Omental fat pad (tissue), 4 donors: Measurements from ENCODE around the gene HVCN1. TPM values are rescaled to one million over a fixed set of nuclear protein-coding genes. Genes with fewer than 3 reads are reported as not detected.
"Not testable (repeated sequence)": the region's sequence is repeated elsewhere in the genome, so short reads cannot be mapped to it uniquely, and the experiment has no call there.

Source experiments
- ATAC-seq: fragments of 150-250 bp; one replicate; pipeline ENCODE4 v1.9.1; 2016; ENCODE audit warnings: mild to moderate bottlenecking, moderate library complexity; ENCODE audit not compliant: low FRiP score
- DNase-seq: peaks from one replicate; pipeline ENCODE4 v3.0.0-alpha.2; 2019; ENCODE audit warnings: low spot score
- total RNA-seq, 4 donors: library from RNA; depleted of rRNA; stranded (reverse); fragments of >200 nt; gene quantifications; one replicate each; pipeline ENCODE4 v1.1.0, GENCODE V29; 2016
- TF ChIP-seq, protein P1 (sequence below), 3 donors: fragments of 450-650 bp; IDR thresholded peaks; one replicate each; pipeline ENCODE4 v1.5.1; 2016 to 2017; ENCODE audit warnings: antibody characterized with exemption in 3 of 3, mild to moderate bottlenecking in 3 of 3, moderate library complexity in 2 of 3

HVCN1 gene
- total RNA-seq, 4 donors from 2014 or later, result 10.9 to 15.6 (median 12.2) TPM

DNA sequence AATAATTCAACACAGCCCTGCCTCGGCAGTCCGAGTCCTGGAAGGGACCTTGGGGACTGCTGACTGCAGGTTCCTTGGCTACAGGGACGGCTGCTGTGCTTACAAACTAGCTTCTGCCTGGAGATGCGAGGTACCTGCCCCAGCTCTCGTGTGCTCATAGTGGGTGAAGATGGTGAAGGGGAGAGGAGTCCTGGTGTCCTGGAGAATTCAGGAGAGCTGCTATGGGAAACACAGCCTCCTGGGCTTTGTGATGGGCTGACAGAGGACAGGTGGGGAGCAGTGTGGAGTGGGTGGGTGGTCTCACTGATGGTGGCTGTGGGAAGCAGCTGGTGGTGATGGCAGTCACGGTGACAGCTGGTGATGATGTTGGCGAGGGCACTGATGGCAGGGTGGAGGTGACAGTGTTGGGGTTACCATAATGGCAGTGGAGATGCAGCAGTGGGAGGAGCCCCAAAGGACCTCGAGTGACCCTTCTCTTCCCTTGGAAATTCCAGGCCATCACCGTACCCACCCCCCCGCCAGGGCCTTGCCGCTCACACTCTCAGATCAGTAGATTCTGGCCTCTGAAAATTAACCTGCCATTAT, 32.8 kb downstream of the HVCN1 start:
- TF ChIP-seq, protein P1, sequence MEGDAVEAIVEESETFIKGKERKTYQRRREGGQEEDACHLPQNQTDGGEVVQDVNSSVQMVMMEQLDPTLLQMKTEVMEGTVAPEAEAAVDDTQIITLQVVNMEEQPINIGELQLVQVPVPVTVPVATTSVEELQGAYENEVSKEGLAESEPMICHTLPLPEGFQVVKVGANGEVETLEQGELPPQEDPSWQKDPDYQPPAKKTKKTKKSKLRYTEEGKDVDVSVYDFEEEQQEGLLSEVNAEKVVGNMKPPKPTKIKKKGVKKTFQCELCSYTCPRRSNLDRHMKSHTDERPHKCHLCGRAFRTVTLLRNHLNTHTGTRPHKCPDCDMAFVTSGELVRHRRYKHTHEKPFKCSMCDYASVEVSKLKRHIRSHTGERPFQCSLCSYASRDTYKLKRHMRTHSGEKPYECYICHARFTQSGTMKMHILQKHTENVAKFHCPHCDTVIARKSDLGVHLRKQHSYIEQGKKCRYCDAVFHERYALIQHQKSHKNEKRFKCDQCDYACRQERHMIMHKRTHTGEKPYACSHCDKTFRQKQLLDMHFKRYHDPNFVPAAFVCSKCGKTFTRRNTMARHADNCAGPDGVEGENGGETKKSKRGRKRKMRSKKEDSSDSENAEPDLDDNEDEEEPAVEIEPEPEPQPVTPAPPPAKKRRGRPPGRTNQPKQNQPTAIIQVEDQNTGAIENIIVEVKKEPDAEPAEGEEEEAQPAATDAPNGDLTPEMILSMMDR (IDR thresholded peaks at IDR 0.05), result no peak
- no peak for ATAC-seq
- no peak for DNase-seq

DNA sequence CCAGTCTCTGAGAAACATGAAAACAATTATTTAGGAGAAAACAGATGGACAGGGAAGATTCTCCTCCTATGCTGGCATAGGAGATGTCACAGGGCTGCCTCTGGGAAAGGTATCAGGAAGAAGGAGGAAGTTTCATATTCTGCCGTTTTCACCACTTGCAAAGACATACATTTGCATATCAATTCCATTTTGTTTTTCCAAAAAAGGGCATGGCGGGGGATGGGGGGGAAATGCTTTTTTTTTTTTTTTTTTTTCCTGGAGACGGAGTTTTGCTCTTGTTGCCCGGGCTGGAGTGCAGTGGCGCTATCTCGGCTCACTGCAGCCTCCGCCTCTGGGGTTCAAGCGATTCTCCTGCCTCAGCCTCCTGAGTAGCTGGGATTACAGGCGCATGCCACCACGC, 34.7 kb downstream of the HVCN1 start:
- ATAC-seq, DNase-seq: not testable (repeated sequence)

DNA sequence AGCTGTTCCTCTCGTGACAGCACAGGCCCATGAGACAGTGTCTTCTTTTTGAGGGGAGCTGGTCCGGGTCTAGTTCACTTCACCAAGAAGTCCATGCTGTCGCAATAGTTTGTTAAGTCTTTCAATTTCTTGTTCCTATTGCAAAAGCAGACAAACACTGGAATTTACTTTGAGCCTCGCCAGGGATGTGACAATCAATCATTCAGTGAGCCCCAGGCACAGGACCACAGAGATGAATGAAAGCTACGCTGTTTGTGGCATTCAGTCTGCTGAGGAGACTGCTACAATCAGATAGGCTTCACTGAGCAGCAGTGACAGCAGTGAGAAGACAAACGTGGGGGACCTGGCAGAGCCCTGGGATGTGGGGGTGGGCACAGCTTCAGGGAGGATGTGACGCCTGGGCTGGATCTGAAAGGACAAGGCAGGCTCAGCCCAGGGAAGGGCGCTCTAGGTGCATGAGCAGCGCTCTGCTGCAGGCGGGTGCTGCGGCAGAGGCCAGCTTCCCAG, 39.5 kb downstream of the HVCN1 start:
- TF ChIP-seq, protein P1 (IDR thresholded peaks at IDR 0.05), result no peak
- DNase-seq, result no peak
- no peak for ATAC-seq

DNA sequence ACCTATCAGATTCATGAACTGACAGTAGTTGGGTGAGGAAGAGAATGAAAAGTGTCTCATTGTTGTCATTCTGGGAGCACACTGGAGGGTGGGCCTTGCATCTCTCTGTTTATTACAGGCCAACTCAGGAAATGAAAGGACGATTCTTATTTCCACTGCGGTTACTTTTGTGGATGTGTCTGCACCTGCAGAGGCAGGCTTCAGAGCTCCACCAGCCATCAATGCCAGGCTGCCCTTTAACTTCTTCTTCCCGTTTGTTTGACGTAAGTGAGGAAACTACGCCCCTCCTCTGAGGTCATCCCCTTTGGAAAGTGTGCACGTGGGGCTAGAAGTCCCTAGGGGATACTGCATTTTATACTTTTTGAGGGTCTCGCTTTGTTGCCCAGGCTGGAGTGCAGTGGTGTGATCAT, 41.3 kb downstream of the HVCN1 start:
- DNase-seq (no peak), ATAC-seq (no peak)
- TF ChIP-seq, protein P1 (IDR thresholded peaks at IDR 0.05), result no peak

DNA sequence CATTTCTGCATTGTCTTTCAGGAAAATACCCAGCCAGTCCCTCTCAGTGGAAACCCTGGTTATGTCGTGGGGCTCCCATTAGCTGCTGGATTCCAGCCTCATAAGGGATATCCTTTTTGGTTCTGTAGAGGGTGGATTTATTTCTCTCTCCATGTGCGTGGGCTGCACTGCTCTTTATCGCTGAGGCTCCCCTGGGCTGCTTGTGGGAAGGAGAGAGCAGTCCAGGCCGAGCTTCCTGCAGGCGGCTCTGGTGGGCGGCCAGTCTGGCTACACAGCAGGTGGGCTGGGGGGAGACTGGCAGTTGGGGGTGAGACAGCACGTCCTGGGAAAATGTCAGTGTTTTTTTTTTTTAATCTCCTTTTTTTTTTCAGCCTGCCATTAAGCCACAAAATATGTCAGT, 47.4 kb downstream of the HVCN1 start:
- no peak for DNase-seq
- peak; percentile 54 for ATAC-seq
- TF ChIP-seq, protein P1 (IDR thresholded peaks at IDR 0.05), result no peak

DNA sequence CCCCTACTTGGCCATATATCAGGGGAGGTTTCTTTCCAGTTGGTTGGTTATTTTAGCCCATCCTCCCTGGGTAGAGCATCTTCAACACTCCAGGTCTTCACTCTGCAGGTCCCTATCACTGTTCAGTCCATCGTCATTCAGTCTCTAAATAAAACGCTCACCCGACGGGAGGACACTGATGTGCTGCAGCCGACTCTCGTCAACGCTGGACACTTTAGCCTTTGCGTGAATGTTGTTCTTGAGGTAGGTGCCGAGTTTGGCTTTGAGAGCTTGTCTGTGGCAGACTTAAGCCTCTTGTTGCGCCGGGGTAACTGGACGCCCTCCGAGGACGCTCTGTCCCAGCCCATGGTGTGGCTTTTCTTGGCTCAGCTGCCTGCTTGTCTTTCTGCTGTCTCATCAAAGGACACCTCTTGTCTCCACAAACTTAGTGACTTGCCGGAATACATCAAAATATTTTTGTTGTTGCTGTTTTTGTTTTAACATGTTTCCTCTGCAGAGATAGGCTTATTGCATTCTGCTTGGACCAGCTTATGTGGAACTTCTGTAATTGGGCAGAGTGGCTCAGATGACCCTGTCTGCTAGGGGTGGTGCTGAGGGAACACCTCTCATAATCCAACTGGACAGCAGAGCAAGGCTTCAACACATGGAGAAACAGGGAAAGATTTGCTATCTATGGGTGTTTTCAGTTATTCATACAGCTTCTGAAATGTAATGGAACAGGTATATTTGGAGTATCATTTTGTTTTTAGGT, 48.5 kb downstream of the HVCN1 start:
- DNase-seq, result no peak

DNA sequence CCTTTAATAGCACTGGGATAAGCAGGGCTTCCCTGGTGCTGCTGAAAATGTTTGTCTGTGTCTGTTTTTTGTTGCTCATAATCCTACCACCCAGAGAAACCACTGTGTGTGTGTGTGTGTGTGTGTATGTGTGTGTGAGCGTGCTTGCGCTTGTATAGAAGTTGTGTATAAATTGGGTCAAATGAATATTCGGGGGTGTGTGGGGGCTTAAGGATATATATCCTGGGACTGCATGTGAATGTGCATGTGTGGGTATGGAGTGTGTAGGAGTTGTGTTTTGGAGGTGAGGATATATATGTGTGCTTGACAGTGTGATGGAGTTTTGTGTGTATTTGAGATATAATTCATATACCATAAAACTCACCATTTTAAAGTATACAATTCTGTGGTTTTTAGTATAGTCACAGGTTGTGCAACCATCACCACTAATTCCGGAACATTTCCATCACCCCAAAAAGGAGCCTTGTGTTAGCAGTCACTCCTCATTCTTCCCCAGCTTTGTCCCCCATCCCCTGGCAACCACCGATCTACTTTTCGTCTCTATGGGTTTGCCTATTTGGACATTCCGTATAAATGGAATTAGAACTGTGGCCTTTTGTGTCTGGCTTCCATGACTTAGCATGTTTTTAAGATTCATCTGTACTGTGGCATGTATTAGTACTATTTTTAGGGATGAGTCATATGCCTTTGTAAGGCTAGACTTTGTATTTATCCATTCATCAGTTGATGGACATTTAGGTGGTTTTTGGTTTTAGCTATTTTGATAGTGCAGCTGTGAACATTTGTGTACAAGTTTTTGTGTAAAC, 49.4 kb downstream of the HVCN1 start:
- TF ChIP-seq, protein P1 (IDR thresholded peaks at IDR 0.05), result no peak
- no peak for DNase-seq
- no peak for ATAC-seq

More for the DNA sequence above, 48.5 kb downstream of the HVCN1 start:
- ATAC-seq, result no peak
- TF ChIP-seq, protein P1 (IDR thresholded peaks at IDR 0.05), result no peak
